MCF 10A (cell line): ENCODE measurements around the gene PCIF1. TPM values are rescaled to one million over a fixed set of nuclear protein-coding genes. Genes with fewer than 3 reads are reported as not detected.
"Not testable (repeated sequence)": the region's sequence is repeated elsewhere in the genome, so short reads cannot be mapped to it uniquely, and the experiment has no call there.

Experiments used
- BruUV-seq: library from RNA; stranded (reverse); fragments of 400-500 nt; replicated peaks from 2 replicates; lab custom pipeline; 2021; lab: Mats Ljungman, UMichigan
- CTCF ChIA-PET: fragments of 300-600 bp; sonication (Branson Sonifier 250); formaldehyde crosslinking; extraction: SDS; loops from one replicate; lab custom pipeline; 2021; ENCODE audit warnings: antibody characterized with exemption, inconsistent platforms; lab: Yijun Ruan, JAX
- POLR2A ChIA-PET: fragments of 300-600, 350-650 bp; sonication (Branson Sonifier 250); formaldehyde crosslinking; extraction: SDS; loops from one replicate; lab custom pipeline; 2020; ENCODE audit warnings: antibody characterized with exemption, inconsistent platforms; lab: Yijun Ruan, JAX
- DNase-seq: peaks from one replicate; pipeline ENCODE4 v3.0.0-alpha.2; 2018; ENCODE audit not compliant: unreplicated experiment
- H3K27ac Mint-ChIP-seq: one replicate; pipeline ENCODE4 v1.8.0; 2022; ENCODE audit warnings: mild to moderate bottlenecking, low read depth, mixed read lengths; ENCODE audit not compliant: unreplicated experiment
- H3K27me3 Mint-ChIP-seq: one replicate; pipeline ENCODE4 v1.8.0; 2022; ENCODE audit warnings: mixed read lengths; ENCODE audit not compliant: insufficient read depth, unreplicated experiment
- H3K36me3 Mint-ChIP-seq: one replicate; pipeline ENCODE4 v1.8.0; 2022; ENCODE audit warnings: mild to moderate bottlenecking, moderate library complexity, mixed read lengths; ENCODE audit not compliant: insufficient read depth, unreplicated experiment
- H3K4me1 Mint-ChIP-seq: one replicate; pipeline ENCODE4 v1.8.0; 2022; ENCODE audit warnings: mixed read lengths; ENCODE audit not compliant: insufficient read depth, unreplicated experiment
- H3K4me3 Mint-ChIP-seq: one replicate; pipeline ENCODE4 v1.8.0; 2022; ENCODE audit warnings: mild to moderate bottlenecking, moderate library complexity, mixed read lengths; ENCODE audit not compliant: unreplicated experiment
- H3K9me3 Mint-ChIP-seq: one replicate; pipeline ENCODE4 v1.8.0; 2022; ENCODE audit warnings: mixed read lengths; ENCODE audit not compliant: unreplicated experiment
- CTCF ChIP-seq: fragments of 200-600 bp; IDR thresholded peaks from one replicate; pipeline ENCODE4 v1.8.0; 2022; ENCODE audit warnings: antibody characterized with exemption, mild to moderate bottlenecking; ENCODE audit not compliant: unreplicated experiment
- intact Hi-C: fragments of 100-400 bp; cut with micrococcal nuclease; formaldehyde crosslinking; loops from 2 replicates; pipeline ENCODE4 v1.14.1; 2022
- total RNA-seq: library from RNA; stranded (reverse); gene quantifications from 2 replicates; pipeline ENCODE4 v1.2.3, GENCODE V29; 2022

PCIF1 gene
- total RNA-seq, 1 experiment from 2014 or later: 20.5 TPM

- Mint-ChIP-seq H3K9me3 (no peaks in the 10 kb centered on the region), H3K4me3 (no peak overlapping the region), H3K36me3 (peaks cover 69% of the 10 kb centered on the region), H3K27me3 (no peaks in the 10 kb centered on the region), H3K27ac (no peak overlapping the region), H3K4me1 (no peaks in the 10 kb centered on the region)
- ChIA-PET POLR2A (interaction anchor here (1.3 to 3.0 kb wide), 5 partner anchors 8 to 96 kb away, joined by 3 to 19 read pairs (median 14); partner anchors contain the start of genes PCIF1 and ZNF335), CTCF (interaction anchor here (0.6 to 4.0 kb wide), 7 partner anchors 9 to 154 kb away, joined by 3 to 31 read pairs (median 4); no protein-coding TSS in a partner anchor)
- no peak for DNase-seq
- no peak for TF ChIP-seq CTCF
- BruUV-seq: no TSS peak
- intact Hi-C loops: no loop called here
Observed at GRCh38 chr20:45952861-45953260, 18.4 kb downstream of the PCIF1 start.

GRCh38 chr20:45953672-45954071, 19.2 kb downstream of the PCIF1 start:
- Mint-ChIP-seq H3K27me3 (no peaks in the 10 kb centered on the region), H3K4me3 (no peak overlapping the region), H3K27ac (no peak overlapping the region), H3K36me3 (peaks cover 63% of the 10 kb centered on the region), H3K9me3 (no peaks in the 10 kb centered on the region), H3K4me1 (no peaks in the 10 kb centered on the region)
- TF ChIP-seq CTCF: no peak
- ChIA-PET POLR2A (interaction anchor here (1.7 to 3.0 kb wide), 5 partner anchors 7 to 18 kb away, joined by 4 to 19 read pairs (median 14); partner anchors contain the start of genes PCIF1 and ZNF335), CTCF (interaction anchor here (0.6 to 4.0 kb wide), 9 partner anchors 9 to 155 kb away, joined by 3 to 31 read pairs (median 4); no protein-coding TSS in a partner anchor)
- DNase-seq: no peak
- BruUV-seq: no TSS peak
- intact Hi-C loops: no loop called here

- BruUV-seq, CTCF ChIA-PET: not testable (repeated sequence)
Observed at GRCh38 chr20:45956326-45956725, 21.8 kb downstream of the PCIF1 start.

GRCh38 chr20:45957021-45957941, 22.8 kb downstream of the PCIF1 start:
- CTCF ChIA-PET: interaction anchor here (0.7 to 6.1 kb wide), 4 partner anchors 12 to 158 kb away, joined by 4 to 76 read pairs (median 8); no protein-coding TSS in a partner anchor
- no peaks in the 10 kb centered on the region for H3K27me3 Mint-ChIP-seq
- no peaks in the 10 kb centered on the region for H3K9me3 Mint-ChIP-seq
- no TSS peak for BruUV-seq
- DNase-seq: no peak
- POLR2A ChIA-PET: interaction anchor here (0.6 to 3.4 kb wide), 6 partner anchors 8 to 159 kb away, joined by 3 to 29 read pairs (median 6); partner anchors contain the start of genes PCIF1, SNX21 and ZNF335
- no peaks in the 10 kb centered on the region for H3K4me1 Mint-ChIP-seq
- H3K27ac Mint-ChIP-seq: no peak overlapping the region
- no peak overlapping the region for H3K4me3 Mint-ChIP-seq
- peaks cover 65% of the 10 kb centered on the region for H3K36me3 Mint-ChIP-seq
- no peak for TF ChIP-seq CTCF
- intact Hi-C loops: no loop called here

More at GRCh38 chr20:45956326-45956725, 21.8 kb downstream of the PCIF1 start:
- H3K27ac Mint-ChIP-seq, H3K27me3 Mint-ChIP-seq, H3K9me3 Mint-ChIP-seq, intact Hi-C loops, DNase-seq, POLR2A ChIA-PET, H3K4me1 Mint-ChIP-seq, H3K4me3 Mint-ChIP-seq: not testable (repeated sequence)
- H3K36me3 Mint-ChIP-seq: peaks cover 64% of the 10 kb centered on the region
